GM12878 (cell line): ENCODE results near the gene STX4. TPM values are rescaled to one million over a fixed set of nuclear protein-coding genes. Genes with fewer than 3 reads are reported as not detected.

Source experiments
- ATAC-seq: fragments of 200-7000 bp; cut with Tn5 transposase; 3 replicates; pipeline ENCODE4 v1.9.1; 2020; ENCODE audit warnings: mild to moderate bottlenecking, moderate library complexity
- BruUV-seq: library from RNA; stranded (reverse); fragments of 400-500 nt; replicated peaks from 2 replicates; lab custom pipeline; 2021; lab: Mats Ljungman, UMichigan
- CTCF ChIA-PET: fragments of 300-600 bp; sonication (Branson Sonifier 250); formaldehyde crosslinking; extraction: SDS; loops from one replicate; lab custom pipeline; 2021; ENCODE audit warnings: inconsistent platforms; lab: Yijun Ruan, JAX
- POLR2A ChIA-PET: fragments of 350-600 bp; formaldehyde crosslinking; extraction: SDS; loops from one replicate; lab custom pipeline; 2021; ENCODE audit warnings: inconsistent platforms; lab: Charles Lee
- RAD21 ChIA-PET: fragments of 300-600 bp; sonication (Branson Sonifier 250); formaldehyde crosslinking; loops from one replicate; lab custom pipeline; 2023; ENCODE audit warnings: antibody characterized with exemption; ENCODE audit not compliant: unreplicated experiment; lab: Charles Lee
- SMC1A ChIA-PET: fragments of 300-600 bp; sonication (Branson Sonifier 250); formaldehyde crosslinking; loops from one replicate; lab custom pipeline; 2023; ENCODE audit not compliant: unreplicated experiment, uncharacterized antibody; lab: Charles Lee
- DNase-seq: peaks from one replicate; pipeline ENCODE4 v3.0.0-alpha.2; 2011; ENCODE audit warnings: low read depth, low spot score
- FAIRE-seq: peaks from 3 replicates; lab custom pipeline; 2011; peaks lifted over from hg19 to GRCh38; lab: Jason Lieb, UNC
- H2AFZ ChIP-seq: 2 replicates; pipeline ENCODE4 v1.6.0; 2011; ENCODE audit warnings: low read depth, low read length, control low read depth; ENCODE audit not compliant: control insufficient read depth
- H3K27ac ChIP-seq: 2 replicates; pipeline ENCODE4 v1.5.1; 2011; ENCODE audit warnings: control low read depth; ENCODE audit not compliant: control insufficient read depth, insufficient read depth
- H3K27me3 ChIP-seq, 2 experiments: replicated peaks in 1 of 2; 2 replicates each; pipeline versions ENCODE4 v1.6.0 to v1.6.1; 2011; ENCODE audit warnings: low read length in 1 of 2; ENCODE audit not compliant: control insufficient read depth in 2 of 2, insufficient read depth in 2 of 2
- H3K36me3 ChIP-seq, 2 experiments: 2 replicates each; pipeline ENCODE4 v1.5.1; 2011; ENCODE audit warnings: low read length in 1 of 2; ENCODE audit not compliant: control insufficient read depth in 2 of 2, insufficient read depth in 2 of 2
- H3K4me1 ChIP-seq: 2 replicates; pipeline ENCODE4 v1.6.1; 2011; ENCODE audit warnings: mild to moderate bottlenecking, low read length, moderate library complexity, mixed read lengths; ENCODE audit not compliant: control insufficient read depth, insufficient read depth
- H3K4me2 ChIP-seq: 2 replicates; pipeline ENCODE4 v1.6.0; 2011; ENCODE audit warnings: control low read depth; ENCODE audit not compliant: control insufficient read depth, insufficient read depth
- H3K4me3 ChIP-seq: fragments of 200-600 bp; sonication (generic); 2 replicates; pipeline ENCODE4 v1.5.1; 2016
- H3K79me2 ChIP-seq: 2 replicates; pipeline ENCODE4 v1.6.0; 2011; ENCODE audit warnings: low read length; ENCODE audit not compliant: control insufficient read depth, insufficient read depth
- H3K9ac ChIP-seq: 2 replicates; pipeline ENCODE4 v1.8.0; 2011; ENCODE audit warnings: low read length, control low read depth, mixed read lengths; ENCODE audit not compliant: control insufficient read depth, insufficient read depth
- H3K9me3 ChIP-seq: replicated peaks from 3 replicates; pipeline ENCODE4 v1.5.1; 2011; ENCODE audit warnings: mild to moderate bottlenecking, low read length; ENCODE audit not compliant: control insufficient read depth, insufficient read depth
- H4K20me1 ChIP-seq: 2 replicates; pipeline ENCODE4 v1.6.0; 2011; ENCODE audit not compliant: control insufficient read depth, insufficient read depth
- ATF2 ChIP-seq: IDR thresholded peaks from 2 replicates; pipeline ENCODE4 v1.6.1; 2012; ENCODE audit warnings: low read length, inconsistent platforms
- ATF7 ChIP-seq: fragments of 450-650 bp; IDR thresholded peaks from 2 replicates; pipeline ENCODE4 v1.6.1; 2016; ENCODE audit warnings: low read depth, mild to moderate bottlenecking
- BCL11A ChIP-seq: IDR thresholded peaks from 2 replicates; pipeline ENCODE4 v1.6.1; 2011; ENCODE audit warnings: low read depth, low read length
- BMI1 ChIP-seq: fragments of 450-650 bp; IDR thresholded peaks from 2 replicates; pipeline ENCODE4 v1.6.1; 2016; ENCODE audit warnings: mild to moderate bottlenecking, moderate library complexity, borderline replicate concordance
- CREM ChIP-seq: IDR thresholded peaks from 2 replicates; pipeline ENCODE4 v1.6.1; 2014; ENCODE audit warnings: antibody characterized with exemption, low read depth
- KAT2A ChIP-seq: conservative IDR thresholded peaks from 2 replicates; pipeline ENCODE4 v1.6.1; 2011; ENCODE audit warnings: low read depth, low read length; ENCODE audit not compliant: control insufficient read depth
- KDM1A ChIP-seq: fragments of 200-600 bp; sonication (generic); IDR thresholded peaks from 2 replicates; pipeline ENCODE4 v1.6.1; 2016; ENCODE audit warnings: borderline replicate concordance
- LARP7 ChIP-seq: fragments of 450-650 bp; IDR thresholded peaks from 2 replicates; pipeline ENCODE4 v1.6.1; 2017; ENCODE audit warnings: mild to moderate bottlenecking
- MTA2 ChIP-seq: fragments of 450-650 bp; IDR thresholded peaks from 2 replicates; pipeline ENCODE4 v1.6.1; 2016; ENCODE audit warnings: low read depth, mild to moderate bottlenecking, moderate library complexity
- PBX3 ChIP-seq: IDR thresholded peaks from 2 replicates; pipeline ENCODE4 v1.6.1; 2011; ENCODE audit warnings: mild to moderate bottlenecking, low read depth, low read length, moderate library complexity; ENCODE audit not compliant: insufficient replicate concordance
- POLR2AphosphoS5 ChIP-seq: IDR thresholded peaks from 2 replicates; pipeline ENCODE4 v1.6.1; 2011; ENCODE audit warnings: mild to moderate bottlenecking, low read length, inconsistent platforms
- RAD21 ChIP-seq: IDR thresholded peaks from 2 replicates; pipeline ENCODE4 v1.6.1; 2011; ENCODE audit warnings: mild to moderate bottlenecking, low read depth, low read length, moderate library complexity; ENCODE audit not compliant: insufficient read depth
- RFX5 ChIP-seq: IDR thresholded peaks from 2 replicates; pipeline ENCODE4 v1.6.1; 2011; ENCODE audit warnings: low read depth, low read length, improper control_type of control experiment
- SKIL ChIP-seq: fragments of 450-650 bp; IDR thresholded peaks from 2 replicates; pipeline ENCODE4 v1.6.1; 2017; ENCODE audit warnings: mild to moderate bottlenecking, low read depth, inconsistent platforms; ENCODE audit not compliant: poor library complexity, severe bottlenecking
- STAT1 ChIP-seq: fragments of 450-650 bp; conservative IDR thresholded peaks from 2 replicates; pipeline ENCODE4 v1.6.1; 2014; ENCODE audit warnings: antibody characterized with exemption, mild to moderate bottlenecking
- YY1 ChIP-seq: IDR thresholded peaks from 2 replicates; pipeline ENCODE4 v1.6.1; 2011; ENCODE audit warnings: low read depth, mild to moderate bottlenecking, low read length
- ZBTB4 ChIP-seq: fragments of 450-650 bp; formaldehyde crosslinking; IDR thresholded peaks from 2 replicates; pipeline ENCODE4 v1.4.0; 2022; ENCODE audit warnings: mild to moderate bottlenecking, moderate library complexity
- WGBS: methylation state at CpG from one replicate; pipeline ENCODE4 v1.1.6; 2016; ENCODE audit warnings: low lambda C conversion rate; ENCODE audit not compliant: insufficient replicate concordance, insufficient coverage; ENCODE audit errors: missing lambda C conversion rate; 5-methylcytosine and 5-hydroxymethylcytosine counted together
- in situ Hi-C: fragments of 300-500 bp; cut with MboI; formaldehyde crosslinking; loops from 9 replicates; pipeline ENCODE4 v1.14.3; 2018; ENCODE audit warnings: mixed read lengths
- intact Hi-C: fragments of 100-400 bp; cut with micrococcal nuclease; formaldehyde crosslinking; loops from one replicate; pipeline ENCODE4 v1.14.2; 2022; ENCODE audit not compliant: unreplicated experiment
- polyA plus RNA-seq, 11 experiments: library from polyadenylated mRNA; depleted of rRNA in 4 of 11; unstranded in 6 of 11; stranded (reverse) in 5 of 11; fragments of >200 nt; fragmentation: Nextera tagmentation in 4 of 11; fragmentation: Illumina TruSeq in 1 of 11; extraction: Ambion mirVana in 4 of 11; extraction: Trizol in 1 of 11; gene quantifications; 1 replicate in 1 of 11; 2 replicates in 10 of 11; pipeline versions ENCODE4 v1.2.1 to v1.2.3, GENCODE V29; 2011 to 2016; ENCODE audit warnings: inconsistent platforms in 2 of 11, missing spikeins in 2 of 11, low read depth in 1 of 11
- total RNA-seq, 4 experiments: library from RNA; depleted of rRNA in 3 of 4; stranded (reverse); fragments of >200 nt in 3 of 4; fragmentation: Illumina TruSeq in 1 of 4; extraction: Trizol in 1 of 4; gene quantifications; 2 replicates each; pipeline versions ENCODE4 v1.2.1 to v1.2.3, GENCODE V29; 2013 to 2021

The STX4 gene
- total and polyA plus RNA-seq, 10 of the 15 experiments (the other 5 are each of a cell fraction or from before 2014, with no cell fraction given) = 3.3 to 37.6 (median 22.6) TPM

- RAD21 ChIA-PET = no interaction called here
- ATAC-seq (no peak), DNase-seq (no peak), FAIRE-seq (no peak)
- Histone ChIP-seq H2AFZ (no peak overlapping the region), H3K27ac (no peak overlapping the region), H3K27me3 (no peaks in the 10 kb centered on the region), H3K79me2 (no peaks in the 10 kb centered on the region), H3K4me1 (no peaks in the 10 kb centered on the region), H4K20me1 (no peaks in the 10 kb centered on the region; the same call in 1 of the 2 replicates), H3K36me3 (peaks cover 2% of the 10 kb centered on the region in 2 experiments; a peak in 3 of 4 replicates), H3K9ac (no peak overlapping the region), H3K4me2 (no peak overlapping the region), H3K9me3 (no peaks in the 10 kb centered on the region), H3K4me3 (no peak overlapping the region)
- SMC1A ChIA-PET = no interaction called here
- WGBS = 88% methylated on average over 18 of the region's 18 CpGs
- POLR2A ChIA-PET = interaction anchor here (0.8 kb wide), 1 partner anchor 12 kb away, joined by 3 read pairs; the partner anchor contains the start of genes ZNF646 and ZNF668
- in situ Hi-C loops = no loop called here
- intact Hi-C loops = no loop called here
- CTCF ChIA-PET = no interaction called here
- BruUV-seq = no TSS peak
- TF ChIP-seq SKIL (no peak), KDM1A (no peak), ATF2 (no peak), ATF7 (no peak), ZBTB4 (CRISPR knock-in tag) (no peak), MTA2 (no peak), YY1 (no peak), KAT2A (no peak), STAT1 (no peak), LARP7 (no peak), RAD21 (no peak), BMI1 (no peak), POLR2AphosphoS5 (no peak), PBX3 (no peak), RFX5 (no peak), BCL11A (no peak), CREM (no peak)
Measured at GRCh38 chr16:31085873-31086628, 52.7 kb downstream of the STX4 start.
